B cell (primary cell): ENCODE data around the gene SLC39A11. TPM values are rescaled to one million over a fixed set of nuclear protein-coding genes. Genes with fewer than 3 reads are reported as not detected.

Experiments
- ATAC-seq: fragments of 200-7000 bp; cut with Tn5 transposase; one replicate; pipeline ENCODE4 v1.10.0; 2021; ENCODE audit warnings: low read depth, mild to moderate bottlenecking, moderate number of reproducible peaks, moderate library complexity
- CTCF ChIA-PET: fragments of 350-600 bp; sonication (Branson Sonifier 250); formaldehyde crosslinking; loops from one replicate; lab custom pipeline; 2021; ENCODE audit warnings: antibody characterized with exemption, inconsistent platforms; lab: Charles Lee
- POLR2A ChIA-PET: fragments of 350-600 bp; sonication (Branson Sonifier 250); formaldehyde crosslinking; loops from one replicate; lab custom pipeline; 2021; ENCODE audit warnings: antibody characterized with exemption; lab: Charles Lee
- DNase-seq: peaks from one replicate; pipeline ENCODE4 v3.0.0; 2013
- H2AFZ ChIP-seq: 2 replicates; pipeline ENCODE4 v1.6.1; 2012; ENCODE audit warnings: mild to moderate bottlenecking, low read depth, low read length; ENCODE audit not compliant: insufficient read depth, poor library complexity, severe bottlenecking
- H3K27ac ChIP-seq, 2 donors: 1 replicate in 1 of 2; 2 replicates in 1 of 2; pipeline ENCODE4 v1.5.1; 2012 to 2013; ENCODE audit warnings: low read length in 2 of 2, mild to moderate bottlenecking in 2 of 2, moderate library complexity in 1 of 2
- H3K27me3 ChIP-seq, 4 experiments: fragments of 200-600 bp in 1 of 4; sonication (generic) in 1 of 4; replicated peaks in 1 of 4; 1 replicate in 2 of 4; 2 replicates in 2 of 4; pipeline versions ENCODE4 v1.6.1 to v1.7.0; 2013 to 2016; ENCODE audit warnings: low read length in 3 of 4, mild to moderate bottlenecking in 2 of 4, mixed read lengths in 1 of 4, moderate library complexity in 1 of 4; ENCODE audit not compliant: insufficient read depth in 4 of 4, control insufficient read depth in 3 of 4; ENCODE audit errors: control extremely low read depth in 1 of 4
- H3K36me3 ChIP-seq, 2 experiments: replicated peaks in 1 of 2; 1 replicate in 1 of 2; 2 replicates in 1 of 2; pipeline versions ENCODE4 v1.6.1 to v1.7.1; 2013; ENCODE audit warnings: low read length in 1 of 2; ENCODE audit not compliant: insufficient read depth in 2 of 2, control insufficient read depth in 1 of 2; ENCODE audit errors: control extremely low read depth in 1 of 2, extremely low read depth in 1 of 2
- H3K4me1 ChIP-seq, 2 donors: fragments of 200-600 bp in 1 of 2; sonication (generic) in 1 of 2; 1 replicate in 1 of 2; 2 replicates in 1 of 2; pipeline versions ENCODE4 v1.5.1 to v1.6.1; 2013 to 2017; ENCODE audit warnings: low read length in 2 of 2; ENCODE audit not compliant: control insufficient read depth in 2 of 2, insufficient read depth in 2 of 2
- H3K4me2 ChIP-seq: replicated peaks from 2 replicates; pipeline ENCODE3; 2012; ENCODE audit warnings: mild to moderate bottlenecking, low read depth, low read length; ENCODE audit not compliant: poor library complexity, severe bottlenecking
- H3K4me3 ChIP-seq, 5 experiments: fragments of 200-600 bp in 1 of 5; sonication (generic) in 1 of 5; 1 replicate in 3 of 5; 2 replicates in 2 of 5; pipeline versions ENCODE4 v1.5.1 to v1.7.0; 2011 to 2016; ENCODE audit warnings: low read length in 4 of 5, mild to moderate bottlenecking in 4 of 5, low read depth in 2 of 5, control low read depth in 1 of 5, moderate library complexity in 1 of 5; ENCODE audit not compliant: insufficient read depth in 1 of 5; ENCODE audit errors: control extremely low read depth in 1 of 5, extremely low read depth in 1 of 5
- H3K79me2 ChIP-seq: fragments of 200-600 bp; sonication (generic); one replicate; pipeline ENCODE4 v1.6.0; 2016; ENCODE audit warnings: low read length; ENCODE audit not compliant: control insufficient read depth, insufficient read depth
- H3K9ac ChIP-seq: fragments of 200-600 bp; sonication (generic); 2 replicates; pipeline ENCODE4 v1.6.1; 2017; ENCODE audit warnings: mild to moderate bottlenecking, low read length, moderate library complexity
- H3K9me3 ChIP-seq, 3 donors: one replicate each; pipeline versions ENCODE4 v1.6.1 to v1.7.1; 2013; ENCODE audit warnings: low read length in 2 of 3; ENCODE audit not compliant: control insufficient read depth in 2 of 3, insufficient read depth in 1 of 3; ENCODE audit errors: control extremely low read depth in 1 of 3
- H4K20me1 ChIP-seq: 2 replicates; pipeline ENCODE4 v1.6.0; 2012; ENCODE audit warnings: mild to moderate bottlenecking, low read length; ENCODE audit not compliant: insufficient read depth, control insufficient read depth, poor library complexity, severe bottlenecking
- H3K27ac Mint-ChIP-seq: one replicate; pipeline ENCODE4 v1.8.0; 2021; ENCODE audit warnings: mixed read lengths
- H3K27me3 Mint-ChIP-seq: one replicate; pipeline ENCODE4 v1.8.0; 2021; ENCODE audit warnings: mixed read lengths
- H3K4me1 Mint-ChIP-seq: one replicate; pipeline ENCODE4 v1.8.0; 2021; ENCODE audit warnings: mixed read lengths
- H3K4me3 Mint-ChIP-seq: one replicate; pipeline ENCODE4 v1.8.0; 2021; ENCODE audit warnings: mixed read lengths
- H3K9me3 Mint-ChIP-seq: one replicate; pipeline ENCODE4 v1.8.0; 2022; ENCODE audit warnings: mixed read lengths; ENCODE audit not compliant: insufficient read depth
- CTCF ChIP-seq: fragments of 200-600 bp; IDR thresholded peaks from one replicate; pipeline ENCODE4 v1.8.0; 2022; ENCODE audit warnings: antibody characterized with exemption, mild to moderate bottlenecking
- EZH2 ChIP-seq: IDR thresholded peaks from 2 replicates; pipeline ENCODE4 v1.6.1; 2012; ENCODE audit warnings: borderline replicate concordance, low read depth, mild to moderate bottlenecking, moderate library complexity, low read length; ENCODE audit not compliant: insufficient read depth, poor library complexity, severe bottlenecking
- WGBS: methylation state at CpG from one replicate; pipeline ENCODE4 v1.1.5; 2013; ENCODE audit warnings: missing lambda C conversion rate; ENCODE audit not compliant: insufficient coverage; 5-methylcytosine and 5-hydroxymethylcytosine counted together
- intact Hi-C: fragments of 100-400 bp; cut with micrococcal nuclease; formaldehyde crosslinking; loops from one replicate; pipeline ENCODE4 v1.10.0; 2022
- polyA plus RNA-seq: library from polyadenylated mRNA; depleted of rRNA; stranded (reverse); fragments of >200 nt; gene quantifications from 2 replicates; pipeline ENCODE4 v1.2.3, GENCODE V29; 2012
- total RNA-seq, 2 donors: library from RNA; stranded (reverse); fragments of 120-200 nt in 1 of 2; gene quantifications; 1 replicate in 1 of 2; 2 replicates in 1 of 2; pipeline versions ENCODE4 v1.2.3 to v1.2.4, GENCODE V29; 2013 to 2022

The SLC39A11 gene
- total and polyA plus RNA-seq, 2 donors (not counting 1 experiment from before 2014, with no cell fraction given) = 6.9 to 39.6 TPM

DNA sequence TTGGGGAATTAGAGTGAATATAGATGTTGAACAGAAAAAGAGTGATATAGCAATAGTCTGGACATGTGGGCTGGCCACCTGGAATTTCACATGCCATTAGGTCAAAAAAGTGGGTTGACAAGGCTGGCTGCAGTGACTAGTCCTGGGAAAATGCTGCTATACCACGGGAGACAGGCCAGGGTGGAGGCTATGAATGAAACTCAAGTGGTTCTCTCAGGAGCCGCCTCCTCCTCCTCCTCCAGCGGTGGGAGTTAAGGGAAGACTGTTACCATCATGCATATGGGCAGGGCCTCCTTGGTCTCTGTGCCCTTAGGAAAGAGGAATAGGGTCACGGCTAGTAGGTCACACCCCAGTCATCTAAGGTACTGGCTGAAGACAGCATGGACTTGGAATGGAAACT, 448.0 kb downstream of the SLC39A11 start:
- Mint-ChIP-seq H3K4me3 (no peak overlapping the region), H3K27me3 (no peaks in the 10 kb centered on the region), H3K27ac (no peak overlapping the region), H3K9me3 (no peaks in the 10 kb centered on the region), H3K4me1 (no peaks in the 10 kb centered on the region)
- H3K79me2 ChIP-seq = no peaks in the 10 kb centered on the region
- intact Hi-C loops = no loop called here
- H3K4me1 ChIP-seq = no peaks in the 10 kb centered on the region
- no peak overlapping the region for H3K4me3 ChIP-seq
- H3K27me3 ChIP-seq = peaks cover 0 to 4% (median 0%) of the 10 kb centered on the region in 4 experiments
- no peaks in the 10 kb centered on the region for H4K20me1 ChIP-seq
- 100% methylated on average over 1 of the region's 4 CpGs for WGBS
- TF ChIP-seq EZH2 = no peak
- TF ChIP-seq CTCF = no peak
- H3K9me3 ChIP-seq = peaks cover 0 to 6% (median 0%) of the 10 kb centered on the region in 3 donors
- no peaks in the 10 kb centered on the region for H3K36me3 ChIP-seq
- H3K4me2 ChIP-seq = no peak overlapping the region
- CTCF ChIA-PET = no interaction called here
- ATAC-seq (no peak), DNase-seq (no peak)
- H2AFZ ChIP-seq = no peak overlapping the region
- H3K27ac ChIP-seq = no peak overlapping the region
- H3K9ac ChIP-seq = no peak overlapping the region
- POLR2A ChIA-PET = no interaction called here

DNA sequence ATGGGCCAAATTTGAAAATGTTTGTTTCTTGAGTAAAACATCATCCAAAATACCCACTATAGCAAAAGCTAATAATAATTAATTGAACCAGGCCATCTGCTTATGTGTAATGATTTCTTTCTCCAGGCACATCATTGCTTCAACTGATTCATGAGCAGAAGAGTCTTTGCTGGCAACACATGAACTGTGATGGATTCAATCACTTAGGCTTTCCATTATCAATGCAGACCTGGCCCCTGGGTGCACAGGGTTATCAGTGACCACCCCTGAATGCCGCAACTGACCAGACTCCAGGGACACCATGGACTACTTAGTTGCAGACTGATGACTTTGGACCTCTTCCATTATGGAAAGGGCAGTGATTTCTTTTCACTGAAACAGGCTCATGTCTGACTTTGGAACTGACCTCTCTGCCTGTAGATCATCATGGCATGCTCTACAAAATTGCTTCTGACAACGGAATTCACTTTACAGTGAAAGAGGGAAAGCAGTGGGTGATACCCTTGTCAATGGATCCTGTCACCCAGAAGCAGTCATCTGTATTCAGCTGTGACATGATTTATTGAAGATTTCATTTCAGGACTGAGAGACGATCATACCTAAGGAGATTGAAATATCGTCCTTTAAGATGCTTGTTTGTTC, 448.8 kb downstream of the SLC39A11 start:
- CTCF ChIA-PET = no interaction called here
- WGBS = 94% methylated on average over 2 of the region's 4 CpGs
- no peak overlapping the region for H3K27ac Mint-ChIP-seq

More for the DNA sequence above, 448.8 kb downstream of the SLC39A11 start:
- Histone ChIP-seq H3K79me2 (no peaks in the 10 kb centered on the region), H2AFZ (no peak overlapping the region), H3K36me3 (no peaks in the 10 kb centered on the region), H3K27me3 (peaks cover 0 to 4% (median 0%) of the 10 kb centered on the region in 4 experiments), H4K20me1 (no peaks in the 10 kb centered on the region), H3K27ac (no peak overlapping the region), H3K4me2 (no peak overlapping the region), H3K9ac (no peak overlapping the region), H3K9me3 (peaks cover 0 to 7% (median 0%) of the 10 kb centered on the region in 3 donors), H3K4me1 (no peaks in the 10 kb centered on the region), H3K4me3 (no peak overlapping the region)
- Mint-ChIP-seq H3K9me3 (no peaks in the 10 kb centered on the region), H3K4me3 (no peak overlapping the region), H3K4me1 (no peaks in the 10 kb centered on the region), H3K27me3 (no peaks in the 10 kb centered on the region)
- POLR2A ChIA-PET = no interaction called here
- TF ChIP-seq EZH2 = no peak
- TF ChIP-seq CTCF = no peak
- ATAC-seq (no peak), DNase-seq (no peak)
- intact Hi-C loops = no loop called here
